Stimulated activated CD8-positive, alpha-beta memory T cell treated with anti-CD3 and anti-CD28 coated beads, Interleukin-15, amount 100 ng/mL, for 1 hour (primary cell): ENCODE results near the gene ARID5A.
"Not testable (repeated sequence)": the region's sequence is repeated elsewhere in the genome, so short reads cannot be mapped to it uniquely, and the experiment has no call there.

Source experiments
- DNase-seq: peaks from one replicate; pipeline ENCODE4 v3.0.0-alpha.2; 2020; ENCODE audit warnings: low read depth

Gene ARID5A

DNA sequence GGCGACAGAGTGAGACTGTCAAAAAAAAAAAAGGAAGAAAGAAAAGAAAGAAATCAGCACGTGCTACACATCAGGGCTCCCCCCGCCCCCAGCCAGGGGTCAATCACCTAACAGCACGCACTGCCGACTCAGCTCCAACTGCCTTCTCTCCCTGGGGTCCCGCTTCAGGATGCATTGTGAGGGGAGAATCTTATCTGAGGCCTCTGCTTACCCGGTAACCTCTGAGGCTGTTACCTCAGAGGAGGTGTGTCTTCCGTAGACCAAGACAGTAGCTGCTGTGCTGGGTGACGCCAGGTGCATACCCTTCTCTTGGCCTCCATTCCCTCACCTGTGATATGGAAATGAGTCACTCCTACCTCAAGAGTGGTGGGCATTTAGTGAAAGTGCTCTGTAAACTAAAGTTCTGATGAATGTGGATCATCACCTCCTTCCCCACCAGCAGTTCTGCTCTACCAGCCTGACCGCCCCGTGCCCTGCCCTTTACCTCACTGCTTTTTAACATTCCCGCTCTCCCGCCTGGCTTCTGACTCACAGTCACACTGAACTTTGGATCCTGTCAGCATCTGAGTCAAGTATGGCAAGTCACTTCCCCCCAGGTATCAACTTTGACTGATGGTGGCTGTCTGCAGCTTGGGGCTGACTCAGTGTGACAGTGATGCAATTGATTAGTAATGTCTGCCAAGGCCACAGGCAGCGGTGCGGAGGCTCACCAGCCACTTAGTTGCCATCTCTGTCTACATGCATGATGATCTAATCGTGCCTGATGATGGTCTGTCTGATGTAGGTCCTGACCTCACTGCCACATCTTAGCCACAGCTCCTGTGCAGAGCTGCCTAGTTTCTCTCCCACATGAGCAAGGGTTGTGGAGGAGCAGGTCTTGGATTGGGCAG, 20.1 kb downstream of the ARID5A start:
- no peak for DNase-seq

DNA sequence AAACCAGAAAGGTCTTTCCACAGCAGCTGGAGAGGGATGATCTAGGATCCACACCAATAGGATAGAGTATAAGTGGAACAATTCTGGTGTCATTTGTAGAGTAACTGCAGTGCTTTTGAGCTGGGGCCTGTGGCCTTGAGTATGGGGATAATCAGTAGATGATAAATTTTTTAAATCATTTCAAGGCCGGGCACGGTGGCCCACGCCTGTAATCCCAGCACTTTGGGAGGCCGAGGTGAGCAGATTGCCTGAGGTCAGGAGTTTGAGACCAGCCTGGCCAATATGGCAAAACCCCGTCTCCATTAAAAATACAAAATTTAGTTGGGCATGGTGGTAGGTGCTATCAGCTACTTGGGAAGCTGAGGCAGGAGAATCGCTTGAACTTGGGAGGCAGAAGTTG, 20.9 kb downstream of the ARID5A start:
- DNase-seq: not testable (repeated sequence)

DNA sequence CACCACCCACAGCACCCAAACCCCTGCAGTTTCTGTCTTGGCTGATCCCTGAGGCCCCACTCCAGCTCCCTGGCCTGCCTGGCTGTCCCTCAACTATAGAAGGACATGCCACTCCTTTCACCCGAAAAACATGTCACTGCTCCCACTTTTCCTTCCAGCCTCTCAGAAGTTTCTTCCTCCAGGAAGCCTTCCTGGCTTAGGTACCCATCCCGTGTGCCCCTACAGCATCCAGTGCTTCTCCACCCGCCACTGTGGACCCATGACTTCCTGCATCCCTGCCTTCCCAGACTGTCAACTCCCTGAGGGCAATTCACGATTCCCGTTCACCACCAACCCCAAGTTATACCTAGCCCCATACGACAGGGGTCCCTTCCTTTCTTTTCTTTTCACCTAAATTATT, 21.5 kb downstream of the ARID5A start:
- DNase-seq: no peak

DNA sequence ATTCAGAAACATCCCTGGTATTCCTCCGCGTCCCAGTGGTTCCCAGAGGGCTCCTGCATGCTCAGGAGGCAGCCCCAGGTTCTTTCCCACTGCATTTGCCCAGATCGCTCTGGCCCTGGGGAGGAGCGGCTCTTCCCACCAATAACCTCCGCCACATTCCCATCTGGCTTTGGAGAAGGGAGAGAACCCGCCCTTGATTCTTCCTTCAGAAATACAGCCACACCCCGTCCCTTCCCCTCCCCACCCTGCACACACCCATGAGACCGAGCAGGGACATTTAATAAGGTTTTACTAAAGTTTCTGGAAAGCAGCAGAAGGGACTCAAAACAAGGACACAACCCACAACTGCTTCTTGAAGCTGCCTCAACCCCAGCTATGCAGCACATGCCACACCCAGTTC, 21.9 kb downstream of the ARID5A start:
- no peak for DNase-seq

DNA sequence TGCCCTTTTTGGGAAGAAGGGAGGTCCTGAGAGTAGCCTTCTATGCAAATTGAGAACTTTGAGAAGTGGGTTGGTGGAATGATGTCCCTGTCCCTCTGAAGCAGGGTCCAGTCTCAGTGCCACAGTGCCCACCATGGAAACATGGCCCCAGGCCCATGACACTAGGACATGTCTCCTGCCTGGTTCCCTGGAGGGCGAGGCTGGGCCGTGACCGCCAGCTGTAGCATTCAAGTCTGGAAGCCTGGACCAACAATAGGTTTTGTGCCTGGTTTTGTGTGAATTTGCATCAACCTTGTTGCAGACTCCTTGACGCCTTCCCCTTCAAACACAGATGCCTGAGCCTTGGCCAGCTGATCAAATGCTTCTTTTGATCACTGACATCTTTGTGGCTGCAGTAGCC, 27.5 kb downstream of the ARID5A start:
- no peak for DNase-seq

DNA sequence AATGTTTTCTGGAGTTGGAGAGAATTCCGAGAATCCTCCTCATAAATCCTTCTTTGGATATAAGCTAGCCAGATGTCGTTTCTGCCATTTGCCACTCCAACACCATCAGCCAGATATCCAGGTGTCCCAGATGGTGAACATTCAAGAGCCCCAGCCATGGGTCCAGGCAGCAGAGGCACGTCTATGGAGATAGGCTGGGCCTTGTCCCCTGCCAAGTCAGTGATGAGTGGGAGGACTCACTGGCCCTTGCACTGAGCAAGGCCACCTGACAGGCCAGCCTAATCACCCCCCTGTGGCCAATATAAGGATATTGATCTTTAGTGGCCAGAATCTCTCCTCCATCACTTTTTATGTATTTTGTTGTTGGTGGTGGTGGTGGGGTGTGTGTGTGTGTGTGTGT, 28.0 kb downstream of the ARID5A start:
- no peak for DNase-seq

DNA sequence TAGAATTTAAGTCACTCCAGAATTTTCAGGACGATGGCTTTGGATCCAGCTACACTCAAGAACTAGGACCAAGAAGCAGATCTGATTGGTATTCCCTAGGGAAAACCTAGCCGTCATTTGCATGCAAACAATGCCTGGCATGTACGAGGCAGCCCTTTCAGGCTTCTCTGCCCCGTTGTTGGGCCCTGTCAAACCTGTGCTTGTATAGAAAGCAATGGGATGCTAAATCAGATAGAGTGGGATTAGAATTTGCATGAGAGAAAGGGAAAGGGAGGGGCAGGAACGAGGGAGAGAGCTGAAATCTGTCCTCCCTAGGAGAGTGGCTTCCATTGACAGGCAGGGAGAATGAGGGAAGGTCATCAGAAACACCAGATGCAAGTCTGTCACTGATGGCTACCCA, 28.6 kb downstream of the ARID5A start:
- DNase-seq: no peak

DNA sequence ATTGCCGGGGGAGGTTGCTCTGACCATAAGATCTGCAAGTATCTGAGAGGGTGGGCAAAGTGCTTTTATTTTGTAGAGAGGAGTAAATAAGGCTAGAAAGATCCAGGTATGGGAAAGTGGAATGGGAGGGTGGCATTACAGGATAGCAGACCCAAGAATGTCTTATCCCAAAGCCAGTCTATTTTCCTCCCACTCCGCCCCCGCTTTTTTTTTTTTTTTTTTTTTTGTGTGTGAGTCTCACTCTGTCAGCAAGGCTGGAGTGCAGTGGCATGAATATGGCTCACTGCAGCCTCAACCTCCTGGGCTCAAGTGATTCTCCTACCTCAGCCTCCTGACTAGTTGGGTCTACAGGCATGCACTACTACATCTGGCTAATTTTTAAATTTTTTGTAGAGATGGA, 31.5 kb downstream of the ARID5A start:
- DNase-seq: no peak

DNA sequence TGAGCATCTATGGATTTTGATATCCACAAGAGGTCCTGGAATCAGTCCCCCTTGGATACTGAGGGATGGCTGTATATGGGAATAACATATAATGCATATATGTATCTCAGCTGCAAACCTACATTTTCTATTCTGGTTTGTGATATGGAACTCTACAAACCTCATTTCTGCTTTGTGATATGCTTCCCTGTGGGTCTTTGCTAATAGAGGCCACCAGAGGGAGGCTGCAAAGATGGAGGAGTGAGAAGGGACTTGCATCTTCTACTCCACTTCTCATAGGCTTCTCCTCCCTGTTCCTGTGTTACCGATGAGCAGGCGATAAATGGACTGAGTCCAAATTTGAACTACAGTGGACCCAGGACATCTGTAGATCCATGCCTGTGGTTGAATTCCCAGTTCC, 37.8 kb downstream of the ARID5A start:
- no peak for DNase-seq

DNA sequence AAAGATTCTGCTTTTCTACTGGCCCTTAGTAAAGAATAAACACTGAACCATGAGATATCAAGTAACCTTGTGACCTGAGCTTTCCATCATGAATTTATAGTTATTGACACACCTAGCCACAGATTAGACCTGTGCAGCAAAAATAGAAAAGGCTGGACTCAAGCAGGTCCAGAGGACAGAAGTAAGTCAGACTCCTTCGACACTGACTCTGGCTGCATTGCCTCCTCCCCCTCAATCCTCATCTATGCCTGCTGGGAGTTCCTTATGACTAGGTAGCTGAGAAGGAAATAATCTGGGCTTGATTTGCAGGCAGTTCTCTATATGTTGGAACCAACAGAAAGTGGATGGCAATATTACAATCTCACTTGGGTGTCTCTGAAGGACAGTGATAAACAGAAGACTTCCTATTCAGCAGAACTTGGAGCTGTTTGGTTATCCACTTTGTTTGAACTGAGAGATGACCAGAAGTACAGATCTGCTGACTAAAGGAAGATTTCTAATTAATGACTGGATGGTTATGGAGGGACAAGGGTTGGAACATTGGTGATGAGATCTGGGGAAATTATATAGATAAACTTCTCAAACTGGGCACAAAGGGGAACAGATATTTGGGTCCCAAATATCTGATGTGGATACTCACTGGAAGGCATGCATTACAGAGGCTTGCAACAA, 39.4 kb downstream of the ARID5A start:
- DNase-seq: no peak

DNA sequence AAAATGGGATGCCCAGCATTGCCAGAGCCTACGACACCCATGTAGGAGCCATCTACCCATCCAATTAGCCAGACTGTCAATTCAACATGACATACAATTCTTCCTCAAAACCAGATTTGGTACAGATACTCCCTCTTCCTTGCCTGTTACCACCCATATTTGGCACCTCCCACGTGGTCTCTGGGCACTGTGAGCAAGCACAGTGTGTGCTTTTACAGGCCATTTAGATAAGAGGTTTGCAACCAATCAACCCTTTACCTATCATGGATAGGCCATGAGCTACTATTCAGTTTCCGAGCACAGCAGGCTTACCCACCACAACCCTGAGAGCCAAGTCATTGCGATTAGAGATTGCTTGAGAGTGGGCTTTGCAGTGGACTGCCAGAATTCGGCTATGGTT, 40.9 kb downstream of the ARID5A start:
- no peak for DNase-seq

DNA sequence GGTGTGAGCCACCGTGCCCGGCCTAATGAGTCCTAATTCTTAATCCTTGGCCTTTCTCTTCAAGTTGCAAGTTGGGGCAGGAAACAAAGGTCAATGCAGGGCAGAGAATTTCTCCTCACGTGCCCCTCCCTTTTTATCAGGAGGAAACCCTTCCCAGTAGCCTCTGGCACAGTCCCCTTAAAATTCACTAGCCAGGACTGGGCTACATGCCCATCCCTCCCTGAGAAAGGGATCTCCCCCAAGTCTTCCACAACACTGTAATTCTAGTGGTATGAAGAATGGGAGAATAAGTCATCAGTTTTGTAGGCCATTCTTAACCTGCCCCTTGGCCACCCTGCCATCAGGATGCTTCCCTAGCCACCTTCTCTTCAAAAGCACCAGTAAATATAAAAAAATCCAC, 42.2 kb downstream of the ARID5A start:
- no peak for DNase-seq

DNA sequence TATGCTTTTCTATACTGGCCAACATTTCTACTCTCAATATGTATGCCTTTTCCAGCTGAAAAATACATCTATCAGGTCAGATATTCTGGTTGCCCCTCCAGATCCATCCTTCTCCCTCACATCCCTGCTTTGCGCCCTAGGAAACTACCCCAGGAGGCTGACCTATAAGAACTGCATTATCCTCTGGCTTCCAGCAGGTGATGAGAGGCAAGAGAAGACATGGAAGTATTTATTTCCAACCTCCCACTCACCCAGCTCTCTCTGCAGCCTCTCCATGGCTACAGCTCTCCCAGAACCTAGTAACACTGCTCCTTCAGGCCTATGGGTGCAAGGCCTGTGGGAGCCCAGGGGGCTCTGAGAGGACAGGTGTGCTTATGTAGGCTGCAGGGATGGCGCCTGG, 42.9 kb downstream of the ARID5A start:
- DNase-seq: no peak

DNA sequence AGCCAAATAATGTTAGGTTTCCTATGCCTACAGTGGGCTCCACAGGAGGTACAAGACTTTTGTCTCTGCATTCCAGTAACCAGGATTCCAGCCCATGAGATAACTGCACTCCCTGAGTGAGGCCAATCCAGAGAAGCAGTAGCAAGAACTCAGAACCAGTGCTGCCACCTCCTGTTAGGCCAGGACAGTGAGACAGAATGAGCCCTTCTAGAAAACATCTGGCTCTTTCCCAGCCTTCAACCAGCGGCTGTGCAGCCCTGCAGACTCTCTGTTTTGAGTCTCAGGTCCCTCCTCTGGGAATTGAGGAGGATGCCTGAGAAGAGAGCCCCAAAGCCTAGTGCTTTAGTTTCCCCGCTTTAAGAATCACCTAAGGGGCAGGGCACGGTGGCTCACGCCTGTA, 44.2 kb downstream of the ARID5A start:
- no peak for DNase-seq

DNA sequence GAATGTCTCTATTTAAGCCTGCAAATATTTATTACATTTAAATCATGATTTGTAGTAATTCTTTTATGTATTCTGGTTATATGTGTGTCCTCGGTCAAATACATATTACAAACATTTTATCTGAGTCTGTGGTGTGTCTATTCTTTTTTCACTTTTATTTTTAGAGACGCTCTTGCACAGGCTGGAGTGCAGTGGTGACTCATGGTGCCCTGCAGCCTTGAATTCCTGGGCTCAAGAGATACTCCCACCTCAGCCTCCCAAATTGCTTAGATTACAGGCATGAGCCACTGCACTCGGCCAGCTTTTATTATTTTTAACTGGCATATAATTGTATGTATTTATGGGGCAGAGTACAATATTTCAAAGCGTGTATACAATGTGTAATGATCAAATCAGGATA, 47.5 kb downstream of the ARID5A start:
- DNase-seq: no peak

DNA sequence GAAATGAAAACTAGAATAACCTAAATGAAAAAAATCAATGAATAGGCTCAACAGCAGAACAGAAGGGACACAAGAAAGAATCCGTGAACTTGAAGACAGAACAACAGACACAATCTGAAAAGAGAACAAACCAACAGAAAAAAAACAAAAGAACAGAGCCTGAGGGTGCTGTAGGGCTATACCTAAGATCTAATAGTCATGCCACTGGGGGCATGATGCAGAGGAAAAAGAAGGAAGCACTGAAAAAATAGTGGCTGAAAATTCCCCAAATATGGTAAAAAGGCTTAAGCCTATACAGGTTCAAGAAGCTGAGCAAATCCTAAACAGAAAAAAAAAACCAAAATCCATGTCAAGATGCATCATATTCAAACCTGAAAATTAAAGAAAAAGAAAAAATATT, 51.3 kb downstream of the ARID5A start:
- no peak for DNase-seq

DNA sequence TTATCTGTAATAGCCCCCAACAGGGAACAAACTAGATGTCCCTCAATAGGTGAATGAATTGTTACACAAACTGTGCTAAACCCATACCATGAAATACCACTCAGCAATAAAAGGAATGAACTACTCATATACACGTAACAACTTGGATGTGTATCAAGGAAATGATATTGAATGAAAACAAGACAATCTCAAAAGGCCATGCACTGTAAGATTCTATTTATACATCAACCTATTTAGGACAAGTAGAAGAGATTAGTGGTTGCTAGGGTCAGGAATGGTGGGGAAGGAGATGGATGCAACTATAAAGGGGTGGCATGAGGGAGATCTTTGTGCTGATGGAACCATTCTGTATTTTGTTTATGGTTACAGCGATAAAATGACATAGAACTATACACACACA, 54.5 kb downstream of the ARID5A start:
- no peak for DNase-seq

DNA sequence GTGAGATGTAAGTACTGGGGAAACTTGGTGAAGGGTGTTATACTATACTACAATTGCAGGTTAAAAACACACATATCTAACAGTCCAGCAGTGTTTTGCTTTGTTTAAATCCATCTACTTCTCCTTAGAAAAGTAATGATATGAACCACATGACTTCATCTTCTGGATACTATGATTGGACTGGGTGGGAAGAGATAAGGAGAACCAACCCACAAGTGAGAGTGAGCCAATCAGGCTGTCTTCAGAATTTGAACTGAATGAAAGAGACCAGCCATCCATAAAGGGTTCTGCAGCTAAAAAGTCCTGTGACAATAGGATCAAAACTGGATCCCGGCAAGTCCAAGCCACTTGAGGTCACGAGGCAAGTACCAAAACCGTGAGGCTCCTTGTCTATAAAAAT, 54.9 kb downstream of the ARID5A start:
- no peak for DNase-seq

DNA sequence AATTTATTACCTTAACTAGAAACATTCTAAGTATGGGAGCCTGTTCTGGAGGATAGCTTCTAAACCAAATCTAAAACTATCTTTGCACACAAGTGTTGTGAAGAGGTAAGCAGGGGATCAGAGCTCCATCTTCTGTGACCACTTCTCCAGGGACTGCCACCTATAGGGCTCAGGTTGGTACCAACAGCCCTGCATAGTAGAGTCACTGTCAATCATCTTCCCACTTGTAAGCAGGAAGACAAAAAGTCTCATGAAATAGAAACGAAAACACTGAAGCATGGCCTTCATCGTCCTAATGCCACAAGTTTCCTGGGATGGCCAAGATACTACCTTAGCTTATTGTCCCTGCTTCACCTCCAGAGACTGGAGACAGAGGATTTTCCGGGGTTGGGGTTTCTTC, 57.7 kb downstream of the ARID5A start:
- no peak for DNase-seq

DNA sequence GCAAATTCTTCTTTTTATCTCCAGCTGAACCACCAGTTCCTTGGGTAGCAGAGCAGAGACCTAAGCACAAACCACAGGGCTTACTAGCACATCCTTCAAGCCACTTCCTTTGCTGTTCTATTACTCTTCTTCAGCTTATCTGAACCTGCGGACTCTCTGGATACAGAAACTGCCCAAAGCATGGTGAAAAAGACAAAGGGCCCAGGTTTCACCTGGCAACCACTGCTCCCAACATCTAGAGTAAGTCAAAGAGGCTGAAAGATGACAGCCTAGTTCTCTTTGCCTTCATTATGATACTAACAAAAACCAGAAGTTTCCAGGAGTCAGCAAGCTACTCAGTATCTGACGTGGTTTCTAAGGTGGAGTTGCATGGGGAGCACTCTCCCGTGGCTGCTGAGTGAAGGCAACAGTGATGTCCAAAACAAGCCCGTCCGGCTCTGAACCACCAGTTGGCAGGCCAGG, 58.2 kb downstream of the ARID5A start:
- no peak for DNase-seq

DNA sequence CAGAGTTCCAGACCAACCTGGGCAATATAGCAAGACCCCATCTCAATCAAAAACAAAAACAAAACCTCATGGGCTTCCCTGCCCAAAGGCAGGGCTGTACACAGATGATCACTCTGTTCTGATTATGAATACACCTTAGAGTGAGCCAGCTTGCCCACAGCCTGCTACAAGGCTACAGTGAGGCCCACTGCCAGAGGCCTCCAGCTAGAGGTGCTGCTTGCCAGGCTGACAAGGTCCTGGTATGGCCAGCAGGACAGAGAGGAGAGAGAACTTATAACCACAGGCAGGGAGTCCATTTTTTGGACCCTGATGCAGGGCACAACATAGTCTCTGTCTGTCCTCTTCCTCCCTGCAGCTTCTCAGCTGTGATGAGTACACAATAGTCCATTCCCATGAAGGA, 60.0 kb downstream of the ARID5A start:
- no peak for DNase-seq

DNA sequence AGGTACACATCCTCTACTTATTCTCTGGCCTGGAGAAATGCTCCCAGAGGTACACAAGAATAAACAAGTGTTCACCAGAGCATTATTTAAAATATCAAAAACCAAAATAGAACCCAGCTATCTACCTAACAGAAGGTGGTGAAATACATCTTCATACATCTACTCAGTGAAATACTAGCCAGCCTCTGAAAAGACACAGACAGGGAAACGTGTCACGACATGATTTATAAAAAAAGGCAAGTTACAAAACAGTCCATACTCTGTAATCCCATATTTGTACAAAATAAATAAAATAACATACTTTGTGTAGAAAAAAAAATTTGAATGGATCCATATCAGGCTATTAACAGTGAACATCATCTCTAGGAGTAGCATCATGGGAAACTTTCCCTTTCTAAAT, 63.4 kb downstream of the ARID5A start:
- DNase-seq: no peak

DNA sequence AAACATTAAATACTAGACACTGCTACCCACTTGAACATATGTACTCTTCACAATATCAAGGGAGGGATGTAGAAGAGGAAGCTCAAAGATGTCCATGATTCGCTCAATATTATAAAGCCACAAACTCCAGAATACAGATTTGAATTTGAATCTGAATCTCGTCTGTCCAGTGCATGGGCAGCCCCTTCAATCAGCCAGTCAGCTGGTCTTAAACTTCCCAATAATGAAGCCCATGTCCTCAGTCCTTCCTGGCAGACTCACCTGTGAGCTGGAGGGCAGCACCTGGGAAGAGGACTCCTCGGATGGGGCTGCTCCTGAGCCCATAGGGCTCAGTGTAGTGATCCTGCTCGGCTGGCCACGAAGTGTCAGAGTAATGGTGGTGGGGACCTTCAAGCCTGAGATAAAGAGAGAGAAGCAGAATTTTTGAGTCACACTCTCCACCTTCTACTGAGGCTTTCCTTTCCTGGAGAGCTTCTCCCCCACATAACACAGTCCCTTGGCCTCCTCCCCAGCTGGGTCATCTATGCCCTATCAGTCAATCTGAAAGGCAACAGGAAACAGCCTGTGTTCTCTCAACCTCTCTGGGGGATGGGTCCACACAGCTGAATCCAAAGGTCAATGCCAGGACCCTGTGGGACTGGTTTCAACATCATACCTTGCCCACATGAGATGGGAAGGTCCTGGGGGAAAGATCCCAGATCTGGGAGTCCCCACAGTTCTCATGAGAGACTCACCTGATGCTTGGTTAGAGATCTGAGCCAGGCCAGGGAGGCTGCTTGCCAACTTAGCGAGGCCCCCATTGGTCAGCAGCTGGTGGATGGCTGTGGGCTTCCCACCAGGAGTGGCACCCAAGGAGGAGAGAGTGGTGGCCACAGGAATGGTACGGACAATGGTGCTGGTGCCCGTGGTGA, 65.1 kb downstream of the ARID5A start:
- DNase-seq: no peak
